ENCODE data around the gene HACD4.

HACD4 gene, protein sequence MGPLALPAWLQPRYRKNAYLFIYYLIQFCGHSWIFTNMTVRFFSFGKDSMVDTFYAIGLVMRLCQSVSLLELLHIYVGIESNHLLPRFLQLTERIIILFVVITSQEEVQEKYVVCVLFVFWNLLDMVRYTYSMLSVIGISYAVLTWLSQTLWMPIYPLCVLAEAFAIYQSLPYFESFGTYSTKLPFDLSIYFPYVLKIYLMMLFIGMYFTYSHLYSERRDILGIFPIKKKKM

DNA sequence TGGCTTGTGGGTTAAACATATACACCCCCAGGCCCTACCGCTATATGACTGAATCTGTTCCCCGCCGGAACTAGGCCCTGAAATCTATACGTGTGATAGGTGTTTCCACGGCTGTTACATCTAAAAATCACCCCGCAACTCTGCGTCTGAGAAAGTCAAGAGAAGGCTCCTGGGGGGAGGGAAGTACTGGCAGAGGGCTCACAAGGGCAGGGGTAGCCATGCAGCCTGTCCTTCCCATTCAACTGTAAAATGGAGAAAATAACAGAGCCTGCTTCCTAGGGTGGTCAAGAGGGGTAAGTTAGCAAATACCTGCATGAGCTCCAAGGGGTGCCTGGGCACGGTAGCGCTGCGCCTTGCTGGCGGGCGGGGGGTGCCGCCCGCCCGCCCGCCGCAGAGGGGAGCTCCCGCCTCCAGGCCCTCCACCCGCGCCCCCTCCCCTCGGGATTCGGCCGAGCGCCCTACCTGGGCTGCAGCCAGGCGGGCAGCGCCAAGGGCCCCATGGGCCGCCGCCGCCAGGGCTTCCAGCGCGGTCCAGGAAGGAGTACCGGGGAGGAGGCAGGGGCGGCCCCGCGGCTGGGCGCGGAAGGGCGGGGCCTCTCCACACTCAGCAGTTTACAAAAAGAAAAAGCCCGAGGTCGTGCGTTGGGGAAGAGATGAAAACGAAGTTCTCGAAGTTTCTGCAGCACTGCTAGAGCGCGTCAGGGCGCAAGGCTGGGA, at the start of gene HACD4:
Gene HACD4, minus strand, starts transcription at position 550 of the 717 bp plus-strand sequence. Its CDS starts 50 bp downstream, at position 500.
- DNase-seq: peak; percentile 73

GRCh38 chr9:21080793-21081192, 49.4 kb upstream of the HACD4 start:
- no peak for DNase-seq

DNA sequence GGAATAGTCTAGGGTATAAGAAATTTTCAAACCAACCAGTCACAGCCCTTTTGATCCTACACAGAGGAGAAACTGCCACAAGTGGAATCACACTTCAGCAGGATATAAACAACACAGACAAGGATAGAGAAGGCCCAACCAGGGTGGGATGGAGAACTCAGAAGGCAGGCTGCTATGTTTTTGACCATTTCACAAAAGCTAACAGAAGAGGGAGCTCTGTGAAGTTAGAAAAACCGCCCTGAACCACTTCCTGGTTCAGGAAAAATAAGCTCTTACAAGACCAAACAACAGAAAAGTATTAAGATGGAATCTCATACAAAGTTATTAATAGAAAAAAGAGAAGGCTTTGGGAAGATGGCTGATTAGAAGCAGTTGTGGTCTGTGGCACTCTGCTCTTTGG, 47.3 kb upstream of the HACD4 start:
- peak; percentile 18 for DNase-seq

DNA sequence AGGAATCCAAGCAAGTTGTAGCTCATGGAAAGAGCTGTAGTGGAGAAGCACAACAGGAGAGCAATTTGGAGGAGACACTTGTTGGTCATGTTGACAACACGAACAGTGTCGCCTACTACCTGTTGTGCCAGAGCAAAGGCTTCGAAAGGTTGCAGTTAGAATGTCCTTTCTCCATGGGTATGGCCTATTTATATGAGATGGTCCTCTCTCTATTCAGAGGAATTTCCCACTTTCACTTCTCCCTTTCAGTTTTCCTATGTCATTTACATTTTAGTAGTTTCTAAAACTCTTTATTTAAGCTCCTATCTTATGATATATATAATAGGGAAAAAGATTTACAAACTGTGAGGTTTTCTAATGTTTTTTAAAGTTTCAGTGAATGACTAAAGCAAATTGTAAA, 46.3 kb upstream of the HACD4 start, which contains the start of gene IFNB1:
Gene IFNB1, minus strand, starts transcription at position 162 of the 400 bp plus-strand sequence. Its CDS starts 73 bp downstream, at position 89.
- DNase-seq: no peak

DNA sequence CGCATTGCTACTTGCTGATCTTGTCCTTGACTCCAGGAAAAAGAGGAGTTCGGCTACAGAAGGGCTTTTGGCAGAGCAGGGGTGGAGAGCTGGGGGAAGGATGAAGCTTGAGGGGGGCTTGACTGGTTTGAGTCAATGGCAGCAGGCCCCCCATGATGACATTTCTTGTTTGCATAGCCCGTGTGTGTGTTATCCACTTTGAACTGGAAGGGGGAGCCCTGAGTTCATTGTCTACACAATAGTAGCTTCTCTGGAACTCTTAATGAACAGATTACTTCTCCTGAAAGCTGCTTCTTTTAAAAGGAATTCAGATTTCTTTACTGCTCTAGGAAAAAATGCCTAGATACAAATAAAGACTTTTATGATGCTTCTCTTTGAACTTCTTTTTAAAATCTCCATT, 44.0 kb upstream of the HACD4 start:
- no peak for DNase-seq

DNA sequence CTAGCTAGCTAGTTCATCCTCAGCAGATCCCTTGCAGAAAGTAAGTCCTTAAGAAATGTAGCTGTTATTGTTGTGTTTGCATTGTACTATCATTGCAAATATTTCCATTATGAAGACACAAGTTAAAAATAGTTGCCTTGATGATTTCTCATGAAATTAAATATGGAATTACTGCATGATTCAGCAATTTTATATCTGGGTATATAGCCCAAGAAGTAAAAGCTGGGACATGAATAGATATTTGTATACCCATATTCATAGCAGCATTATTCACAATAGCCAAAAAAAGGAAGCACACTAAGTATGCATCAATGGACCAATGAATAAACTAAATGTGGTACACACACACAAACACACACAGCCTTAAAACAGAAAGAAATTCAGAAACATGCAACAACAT, 39.5 kb upstream of the HACD4 start:
- no peak for DNase-seq

- DNase-seq: no peak
Measured at GRCh38 chr9:21070171-21070571, 38.7 kb upstream of the HACD4 start.

GRCh38 chr9:21060919-21061561, 29.6 kb upstream of the HACD4 start:
- DNase-seq: peak; percentile 12

DNA sequence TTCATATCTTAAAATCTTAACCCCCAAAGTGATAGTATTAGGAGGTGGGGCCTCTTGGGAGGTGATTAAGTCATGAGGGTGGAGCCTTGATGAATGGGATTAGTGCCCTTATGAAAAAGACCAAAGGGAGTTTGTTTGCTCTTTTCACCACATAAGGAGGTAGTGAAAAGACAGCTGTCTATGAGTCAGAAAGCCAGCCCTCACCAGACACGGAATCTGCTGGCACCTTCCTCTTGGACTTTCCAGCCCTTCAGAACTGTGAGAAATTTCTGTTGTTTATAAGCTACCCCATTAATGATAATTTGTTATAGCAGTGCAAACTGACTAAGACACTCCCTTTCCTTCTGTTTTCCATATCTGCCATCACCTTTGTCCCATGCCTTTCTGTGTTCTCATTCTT, 25.5 kb upstream of the HACD4 start:
- no peak for DNase-seq

DNA sequence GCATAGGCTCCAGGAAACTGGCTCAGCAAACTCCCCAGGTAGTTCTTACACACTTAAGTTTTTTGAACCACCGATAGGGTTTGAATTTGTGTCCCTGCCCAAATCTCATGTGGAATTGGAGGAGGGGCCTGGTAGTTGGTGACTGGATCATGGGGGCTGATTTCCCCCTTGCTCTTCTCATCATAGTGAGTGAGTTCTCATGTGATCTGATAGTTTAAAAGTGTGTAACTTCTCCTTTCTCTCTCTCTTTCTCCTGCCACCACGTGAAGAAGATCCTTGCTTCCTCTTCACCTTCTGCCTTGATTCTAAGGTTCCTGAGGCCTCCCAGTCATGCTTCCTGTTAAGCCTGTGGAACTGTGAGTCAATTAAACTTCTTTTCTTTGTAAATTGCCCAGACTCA, 22.4 kb upstream of the HACD4 start:
- no peak for DNase-seq

DNA sequence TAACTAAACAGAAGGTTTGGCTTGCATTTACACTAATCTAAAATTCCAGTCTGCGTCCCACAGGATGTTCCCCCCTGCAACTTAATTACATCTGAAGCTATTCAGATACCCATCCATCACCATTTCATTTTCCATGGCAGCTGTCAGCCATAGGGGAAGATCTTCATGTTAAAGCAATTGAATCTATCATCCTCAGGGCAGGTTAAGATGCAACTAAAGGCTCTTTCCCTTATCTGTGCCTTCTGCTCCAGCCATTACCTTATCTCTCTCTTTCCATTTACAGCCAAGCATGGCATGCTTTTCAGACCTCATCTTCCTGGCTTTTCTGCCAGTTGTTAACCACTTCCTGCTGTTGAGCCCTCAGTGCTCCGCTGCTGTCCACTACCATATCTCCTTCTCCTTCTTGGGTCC, 15.8 kb upstream of the HACD4 start:
- DNase-seq: no peak

GRCh38 chr9:21043841-21044240, 12.4 kb upstream of the HACD4 start:
- DNase-seq: no peak

GRCh38 chr9:21042466-21042865, 11.0 kb upstream of the HACD4 start:
- DNase-seq: no peak

- no peak for DNase-seq
Measured at GRCh38 chr9:21039302-21039701, 7.9 kb upstream of the HACD4 start.

DNA sequence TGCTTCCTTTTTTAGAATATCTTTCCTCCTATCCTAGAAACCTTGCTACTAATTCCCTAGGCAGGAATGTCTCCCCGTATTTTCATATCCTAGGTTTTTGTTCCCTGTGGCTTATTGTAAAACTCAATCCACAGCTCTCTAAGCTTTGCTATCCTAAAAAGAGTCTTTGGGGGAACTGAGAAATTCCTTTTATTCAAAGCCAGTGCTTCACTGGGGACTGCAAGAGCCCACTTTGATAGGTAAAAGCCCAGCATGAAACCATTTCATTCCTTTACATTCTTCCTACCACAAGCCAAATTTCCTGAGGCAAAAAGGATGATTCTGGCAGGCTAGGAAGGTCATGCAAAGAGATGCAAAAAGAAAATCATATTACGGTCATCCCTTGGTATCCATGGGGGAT, 5.8 kb upstream of the HACD4 start:
- no peak for DNase-seq

- DNase-seq: no peak
Measured at GRCh38 chr9:21031808-21032183, 356 bp upstream of the HACD4 start.

GRCh38 chr9:21030389-21031035, 928 bp downstream of the HACD4 start:
- DNase-seq: peak; percentile 45

DNA sequence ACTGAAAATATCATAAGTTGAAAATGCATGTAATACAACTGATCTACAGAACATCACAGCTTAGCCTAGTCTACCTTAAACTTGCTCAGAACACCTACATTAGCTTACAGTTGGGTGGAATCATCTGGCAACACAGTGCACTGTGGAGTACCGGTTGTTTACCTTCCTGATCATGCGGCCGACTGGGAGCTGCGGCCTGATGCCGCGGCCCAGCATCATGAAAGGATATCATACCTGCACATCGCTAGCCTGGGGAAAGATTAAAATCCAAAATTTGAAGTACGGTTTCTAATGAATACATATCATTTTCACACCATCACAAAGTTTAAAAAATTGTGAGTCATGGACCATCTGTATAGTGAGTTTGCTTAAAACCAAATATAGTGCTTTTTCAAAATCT, 1.8 kb downstream of the HACD4 start:
- no peak for DNase-seq

DNA sequence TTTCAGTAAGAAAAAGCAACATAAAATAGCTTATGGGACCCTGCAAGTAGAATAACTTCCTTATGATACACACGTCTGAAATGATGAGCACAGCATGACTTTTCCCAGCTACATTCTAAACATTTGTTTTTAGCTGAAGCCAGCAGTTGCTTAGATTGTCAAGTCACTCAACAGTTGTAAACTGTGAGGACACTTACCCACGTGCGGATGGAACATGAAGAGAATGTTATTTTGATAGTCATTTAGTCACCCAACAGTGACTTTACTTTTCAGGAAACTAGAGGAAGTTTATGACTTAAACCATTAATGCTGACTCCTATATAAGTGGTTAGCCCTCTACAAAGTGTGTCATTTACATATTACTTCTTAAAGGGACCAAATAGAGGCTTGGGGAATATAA, 3.0 kb downstream of the HACD4 start:
- no peak for DNase-seq

GRCh38 chr9:21027295-21027694, 4.1 kb downstream of the HACD4 start:
- DNase-seq: no peak

- DNase-seq: no peak
Measured at GRCh38 chr9:21023861-21024260, 7.6 kb downstream of the HACD4 start.

GRCh38 chr9:21018177-21018576, 13.3 kb downstream of the HACD4 start:
- DNase-seq: no peak

DNA sequence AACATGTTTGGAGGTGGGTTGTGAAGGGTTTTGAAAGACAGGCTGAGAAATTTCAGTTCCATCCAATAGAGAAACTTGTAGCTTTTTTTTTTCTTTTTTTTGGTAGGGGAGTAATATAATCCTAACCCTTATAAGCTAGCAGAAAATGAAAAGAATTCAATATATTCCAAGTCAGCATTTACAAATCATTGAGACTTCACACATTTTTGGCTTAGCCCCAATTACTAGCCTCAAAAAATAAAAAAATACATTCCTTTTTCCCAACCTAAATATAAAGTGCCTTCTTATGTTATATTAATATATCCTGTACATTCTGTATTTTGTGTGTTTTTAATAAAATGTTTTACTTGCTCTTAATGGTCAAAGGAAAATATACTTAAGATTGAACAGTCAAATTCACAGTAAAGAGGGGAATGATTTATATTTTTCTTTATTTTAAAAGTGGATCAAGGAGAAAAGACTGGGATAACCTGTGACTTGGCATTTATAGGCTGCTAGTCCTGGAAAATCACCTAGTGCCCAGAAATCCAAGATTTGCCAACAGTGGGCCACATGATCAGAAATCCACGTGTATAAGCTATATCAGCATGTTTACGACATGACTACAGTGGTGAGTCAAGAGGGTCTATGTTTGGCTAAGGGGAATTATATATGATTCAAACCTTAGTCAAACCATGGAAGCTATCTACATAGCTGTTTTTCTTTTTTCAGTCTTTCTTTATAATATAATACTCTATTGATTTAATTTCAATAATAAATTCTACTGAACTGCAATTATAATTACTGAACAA, 14.5 kb downstream of the HACD4 start:
- DNase-seq: no peak
